BJ (cell line): Measurements from ENCODE around the gene GP1BB. TPM values are rescaled to one million over a fixed set of nuclear protein-coding genes. Genes with fewer than 3 reads are reported as not detected.

ENCODE experiments used
- CTCF ChIA-PET: fragments of 350-600 bp; formaldehyde crosslinking; extraction: SDS; loops from one replicate; lab custom pipeline; 2021; ENCODE audit warnings: antibody characterized with exemption, inconsistent platforms; lab: Yijun Ruan, JAX
- POLR2A ChIA-PET: fragments of 300-600 bp; sonication (Branson Sonifier 250); formaldehyde crosslinking; extraction: SDS; loops from one replicate; lab custom pipeline; 2021; ENCODE audit warnings: antibody characterized with exemption; lab: Charles Lee
- DNase-seq: peaks from one replicate; pipeline ENCODE4 v3.0.0-alpha.2; 2011; ENCODE audit warnings: low read depth
- H3K27me3 ChIP-seq: 2 replicates; pipeline ENCODE4 v1.6.0; 2011; ENCODE audit warnings: low read length; ENCODE audit not compliant: control insufficient read depth, insufficient read depth
- H3K36me3 ChIP-seq: 2 replicates; pipeline ENCODE4 v1.5.1; 2011; ENCODE audit warnings: low read length; ENCODE audit not compliant: control insufficient read depth, insufficient read depth
- H3K4me3 ChIP-seq: 2 replicates; pipeline ENCODE4 v1.5.1; 2011; ENCODE audit warnings: low read depth, mild to moderate bottlenecking, control low read depth, low read length
- CTCF ChIP-seq: IDR thresholded peaks from 2 replicates; pipeline ENCODE4 v1.5.1; 2011; ENCODE audit warnings: low read depth, mild to moderate bottlenecking, control low read depth, inconsistent platforms, low read length, moderate library complexity; ENCODE audit not compliant: insufficient read depth
- polyA plus RNA-seq: library from polyadenylated mRNA; depleted of rRNA; stranded (reverse); fragments of >200 nt; gene quantifications from 2 replicates; pipeline ENCODE4 v1.2.3, GENCODE V29; 2011

GP1BB gene
- polyA plus RNA-seq, 1 experiment: 4.2 TPM

GRCh38 chr22:19743651-19744050, 20.3 kb downstream of the GP1BB start:
- ChIA-PET CTCF (interaction anchor here (0.9 to 9.0 kb wide), 2 partner anchors 13 to 163 kb away, joined by 3 to 49 read pairs; no protein-coding TSS in a partner anchor), POLR2A (no interaction called here)
- no peak for TF ChIP-seq CTCF

DNA sequence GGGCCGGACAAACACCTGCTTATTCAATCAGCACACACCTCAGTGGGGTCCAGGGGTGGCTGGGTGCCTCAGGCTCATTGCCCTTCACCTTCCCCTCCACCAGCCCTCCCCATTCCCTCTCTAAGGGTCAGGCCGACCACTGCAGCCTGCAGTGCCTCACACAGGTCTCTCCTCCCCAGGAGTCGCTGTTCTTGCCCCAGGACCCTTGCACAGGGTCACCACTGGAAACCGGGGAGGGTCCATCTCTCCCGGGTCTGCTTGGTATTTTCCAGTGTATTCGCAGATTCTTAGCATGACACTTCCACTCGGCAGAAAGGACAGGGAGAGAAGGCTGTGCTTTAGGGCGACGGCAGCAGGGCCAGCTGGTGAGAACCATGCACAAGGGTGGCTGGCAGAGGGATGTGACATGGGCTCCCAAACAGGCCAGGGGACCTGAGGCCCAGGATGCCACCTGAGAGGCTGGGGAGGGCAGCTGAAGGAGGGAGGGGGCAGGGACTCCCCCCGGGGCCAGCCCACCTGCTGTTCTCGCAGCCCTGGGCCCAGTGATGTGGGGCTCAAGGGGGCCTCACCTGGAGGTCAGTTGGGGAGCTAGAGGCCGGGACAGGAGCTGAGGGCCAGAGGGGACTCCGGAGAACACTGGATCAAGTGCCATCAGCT, 21.1 kb downstream of the GP1BB start:
- Histone ChIP-seq H3K27me3 (peaks cover 2% of the 10 kb centered on the region; the same call in 1 of the 2 replicates), H3K36me3 (no peaks in the 10 kb centered on the region), H3K4me3 (no peak overlapping the region)
- POLR2A ChIA-PET: no interaction called here
- DNase-seq: no peak
- TF ChIP-seq CTCF: no peak
- CTCF ChIA-PET: interaction anchor here (0.9 to 9.0 kb wide), 3 partner anchors 12 to 162 kb away, joined by 3 to 49 read pairs (median 3); no protein-coding TSS in a partner anchor

More at GRCh38 chr22:19743651-19744050, 20.3 kb downstream of the GP1BB start:
- no peak for DNase-seq
- Histone ChIP-seq H3K4me3 (no peak overlapping the region), H3K27me3 (peaks cover 2% of the 10 kb centered on the region; the same call in 1 of the 2 replicates), H3K36me3 (no peaks in the 10 kb centered on the region)

- peaks cover 4% of the 10 kb centered on the region for H3K27me3 ChIP-seq
- TF ChIP-seq CTCF: no peak
- no peak overlapping the region for H3K4me3 ChIP-seq
- no peak for DNase-seq
- CTCF ChIA-PET: interaction anchor here (1.2 to 9.0 kb wide), 3 partner anchors 11 to 165 kb away, joined by 3 to 49 read pairs (median 9); no protein-coding TSS in a partner anchor
- no peaks in the 10 kb centered on the region for H3K36me3 ChIP-seq
- POLR2A ChIA-PET: no interaction called here
Observed at GRCh38 chr22:19745155-19746101, 22.1 kb downstream of the GP1BB start.

DNA sequence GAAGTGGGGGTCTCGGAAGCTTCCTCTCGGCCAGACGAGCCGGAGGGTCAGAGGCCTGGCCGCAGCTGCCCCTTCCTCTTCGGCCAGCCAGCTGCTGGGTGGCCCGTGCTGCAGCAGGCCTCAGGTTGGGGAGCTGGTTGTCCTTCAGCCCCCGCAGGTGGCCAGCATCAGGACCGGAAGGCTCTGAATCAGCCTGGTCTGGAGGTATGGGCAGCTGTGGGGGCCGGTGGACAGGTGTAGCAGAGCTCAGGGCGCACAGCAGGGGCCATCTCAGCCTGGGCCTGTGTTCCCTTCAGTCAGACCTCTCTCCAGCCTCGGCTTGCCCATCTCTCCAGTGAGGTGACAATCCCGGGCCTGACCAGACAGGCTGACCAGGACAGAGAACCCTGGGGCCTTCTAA, 23.4 kb downstream of the GP1BB start:
- CTCF ChIA-PET: interaction anchor here (0.6 to 9.0 kb wide), 3 partner anchors 16 to 163 kb away, joined by 5 to 49 read pairs (median 9); no protein-coding TSS in a partner anchor

More for the DNA sequence above, 23.4 kb downstream of the GP1BB start:
- no peaks in the 10 kb centered on the region for H3K36me3 ChIP-seq
- no peak overlapping the region for H3K4me3 ChIP-seq
- DNase-seq: no peak
- no peak for TF ChIP-seq CTCF
- POLR2A ChIA-PET: no interaction called here
- peaks cover 4% of the 10 kb centered on the region for H3K27me3 ChIP-seq
